WTC11 (cell line): ENCODE measurements around the gene ZNF324B. TPM values are rescaled to one million over a fixed set of nuclear protein-coding genes. Genes with fewer than 3 reads are reported as not detected.

Experiments used
- ATAC-seq: fragments of 200-7000 bp; cut with Tn5 transposase; 2 replicates; pipeline ENCODE4 v1.10.0; 2021; ENCODE audit warnings: mild to moderate bottlenecking, moderate library complexity
- CTCF ChIA-PET: fragments of 300-600 bp; sonication (Branson Sonifier 250); formaldehyde crosslinking; loops from one replicate; lab custom pipeline; 2021; ENCODE audit warnings: antibody characterized with exemption; lab: Charles Lee
- POLR2A ChIA-PET: fragments of 350-600 bp; sonication (Branson Sonifier 250); formaldehyde crosslinking; loops from one replicate; lab custom pipeline; 2021; ENCODE audit warnings: antibody characterized with exemption; lab: Charles Lee
- DNase-seq: peaks from one replicate; pipeline ENCODE4 v3.0.0; 2021; ENCODE audit warnings: low spot score
- H3K27ac Mint-ChIP-seq: 2 replicates; pipeline ENCODE4 v1.8.0; 2021; ENCODE audit warnings: mixed read lengths
- H3K27me3 Mint-ChIP-seq: 2 replicates; pipeline ENCODE4 v1.8.0; 2021; ENCODE audit warnings: low read depth, mild to moderate bottlenecking, moderate library complexity, mixed read lengths
- H3K36me3 Mint-ChIP-seq: 2 replicates; pipeline ENCODE4 v1.8.0; 2021; ENCODE audit warnings: mixed read lengths
- H3K4me1 Mint-ChIP-seq: 2 replicates; pipeline ENCODE4 v1.8.0; 2022; ENCODE audit warnings: mixed read lengths
- H3K4me3 Mint-ChIP-seq: 2 replicates; pipeline ENCODE4 v1.8.0; 2021; ENCODE audit warnings: mild to moderate bottlenecking, moderate library complexity, mixed read lengths
- H3K9me3 Mint-ChIP-seq: 2 replicates; pipeline ENCODE4 v1.8.0; 2021; ENCODE audit warnings: mixed read lengths
- ESRRA ChIP-seq: sonication (generic); formaldehyde crosslinking; IDR thresholded peaks from 2 replicates; pipeline ENCODE4 v1.8.1; 2022; ENCODE audit warnings: mild to moderate bottlenecking, missing genetic modification reagents, borderline replicate concordance
- GABPB1 ChIP-seq: sonication (generic); formaldehyde crosslinking; IDR thresholded peaks from 2 replicates; pipeline ENCODE4 v1.8.1; 2023; ENCODE audit warnings: mild to moderate bottlenecking, missing genetic modification reagents
- IRF2 ChIP-seq: sonication (generic); formaldehyde crosslinking; IDR thresholded peaks from 2 replicates; pipeline ENCODE4 v1.8.0; 2022; ENCODE audit warnings: low read depth, missing genetic modification reagents, borderline replicate concordance
- MXD4 ChIP-seq: fragments of 250-450 bp; sonication (Bioruptor Pico); IDR thresholded peaks from 2 replicates; pipeline ENCODE4 v1.8.0; 2021; ENCODE audit warnings: mild to moderate bottlenecking, moderate library complexity, borderline replicate concordance
- NFYB ChIP-seq: sonication (generic); formaldehyde crosslinking; conservative IDR thresholded peaks from 2 replicates; pipeline ENCODE4 v1.8.0; 2022; ENCODE audit warnings: low read depth, missing genetic modification reagents
- RELA ChIP-seq: sonication (generic); formaldehyde crosslinking; IDR thresholded peaks from 2 replicates; pipeline ENCODE4 v1.8.1; 2022; ENCODE audit warnings: missing genetic modification reagents, mild to moderate bottlenecking, borderline replicate concordance
- TCF7 ChIP-seq: sonication (generic); formaldehyde crosslinking; IDR thresholded peaks from 2 replicates; pipeline ENCODE4 v1.8.0; 2022; ENCODE audit warnings: mild to moderate bottlenecking, low read depth, missing genetic modification reagents, moderate library complexity
- TEAD4 ChIP-seq: sonication (generic); formaldehyde crosslinking; IDR thresholded peaks from 2 replicates; pipeline ENCODE4 v1.8.0; 2022; ENCODE audit warnings: mild to moderate bottlenecking, missing genetic modification reagents
- ZBTB21 ChIP-seq: sonication (generic); formaldehyde crosslinking; IDR thresholded peaks from 2 replicates; pipeline ENCODE4 v1.8.1; 2023; ENCODE audit warnings: mild to moderate bottlenecking, missing genetic modification reagents, borderline replicate concordance
- ZNF317 ChIP-seq: sonication (generic); formaldehyde crosslinking; IDR thresholded peaks from 2 replicates; pipeline ENCODE4 v1.8.1; 2023; ENCODE audit warnings: low read depth, mild to moderate bottlenecking, moderate library complexity, missing genetic modification reagents, borderline replicate concordance
- ZNF671 ChIP-seq: fragments of 250-450 bp; sonication (Bioruptor Pico); IDR thresholded peaks from 2 replicates; pipeline ENCODE4 v1.8.0; 2021; ENCODE audit warnings: mild to moderate bottlenecking
- total RNA-seq: library from RNA; stranded (reverse); gene quantifications from 3 replicates; pipeline ENCODE4 v1.2.3, GENCODE V29; 2021
- TF ChIP-seq, protein P1 (sequence below): sonication (generic); formaldehyde crosslinking; IDR thresholded peaks from 2 replicates; pipeline ENCODE4 v1.8.1; 2023; ENCODE audit warnings: mild to moderate bottlenecking, missing genetic modification reagents
- TF ChIP-seq, protein P2 (sequence below): sonication (generic); formaldehyde crosslinking; IDR thresholded peaks from 2 replicates; pipeline ENCODE4 v1.8.1; 2023; ENCODE audit warnings: mild to moderate bottlenecking, missing genetic modification reagents, moderate library complexity
- TF ChIP-seq, protein P3 (sequence below): sonication (generic); formaldehyde crosslinking; IDR thresholded peaks from 2 replicates; pipeline ENCODE4 v1.8.0; 2022; ENCODE audit warnings: mild to moderate bottlenecking, missing genetic modification reagents
- TF ChIP-seq, protein P4 (sequence below): fragments of 250-450 bp; sonication (Bioruptor Pico); IDR thresholded peaks from 2 replicates; pipeline ENCODE4 v1.9.0; 2021; ENCODE audit warnings: mild to moderate bottlenecking, borderline replicate concordance
- TF ChIP-seq, protein P5 (sequence below): fragments of 250-450 bp; sonication (Bioruptor Pico); IDR thresholded peaks from 2 replicates; pipeline ENCODE4 v2.1.2; 2022; ENCODE audit warnings: mild to moderate bottlenecking, moderate library complexity
- TF ChIP-seq, protein P6 (sequence below): sonication (generic); formaldehyde crosslinking; IDR thresholded peaks from 2 replicates; pipeline ENCODE4 v1.8.0; 2022; ENCODE audit warnings: mild to moderate bottlenecking, missing genetic modification reagents
- TF ChIP-seq, protein P7 (sequence below): fragments of 250-450 bp; sonication (Bioruptor Pico); IDR thresholded peaks from 2 replicates; pipeline ENCODE4 v1.9.0; 2021; ENCODE audit warnings: mild to moderate bottlenecking
- TF ChIP-seq, protein P8 (sequence below): sonication (generic); formaldehyde crosslinking; IDR thresholded peaks from 2 replicates; pipeline ENCODE4 v1.8.1; 2023; ENCODE audit warnings: mild to moderate bottlenecking, missing genetic modification reagents, moderate library complexity
- TF ChIP-seq, protein P9 (sequence below): sonication (generic); formaldehyde crosslinking; conservative IDR thresholded peaks from 2 replicates; pipeline ENCODE4 v1.8.1; 2023; ENCODE audit warnings: mild to moderate bottlenecking, low read depth, missing genetic modification reagents, moderate library complexity

Gene ZNF324B
- total RNA-seq, 1 experiment from 2014 or later: 4.0 TPM

DNA sequence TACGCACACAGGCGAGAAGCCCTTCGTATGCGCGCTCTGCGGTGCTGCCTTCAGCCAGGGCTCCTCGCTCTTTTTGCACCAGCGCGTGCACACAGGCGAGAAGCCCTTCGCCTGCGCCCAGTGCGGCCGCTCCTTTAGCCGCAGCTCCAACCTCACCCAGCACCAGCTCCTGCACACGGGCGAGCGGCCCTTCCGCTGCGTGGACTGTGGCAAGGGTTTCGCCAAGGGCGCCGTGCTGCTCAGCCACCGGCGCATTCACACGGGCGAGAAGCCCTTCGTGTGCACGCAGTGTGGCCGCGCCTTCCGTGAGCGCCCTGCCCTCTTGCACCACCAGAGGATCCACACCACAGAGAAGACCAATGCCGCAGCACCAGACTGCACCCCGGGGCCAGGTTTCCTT is 4.7 kb downstream of the ZNF324B start (continued):
- TF ChIP-seq, protein P1, sequence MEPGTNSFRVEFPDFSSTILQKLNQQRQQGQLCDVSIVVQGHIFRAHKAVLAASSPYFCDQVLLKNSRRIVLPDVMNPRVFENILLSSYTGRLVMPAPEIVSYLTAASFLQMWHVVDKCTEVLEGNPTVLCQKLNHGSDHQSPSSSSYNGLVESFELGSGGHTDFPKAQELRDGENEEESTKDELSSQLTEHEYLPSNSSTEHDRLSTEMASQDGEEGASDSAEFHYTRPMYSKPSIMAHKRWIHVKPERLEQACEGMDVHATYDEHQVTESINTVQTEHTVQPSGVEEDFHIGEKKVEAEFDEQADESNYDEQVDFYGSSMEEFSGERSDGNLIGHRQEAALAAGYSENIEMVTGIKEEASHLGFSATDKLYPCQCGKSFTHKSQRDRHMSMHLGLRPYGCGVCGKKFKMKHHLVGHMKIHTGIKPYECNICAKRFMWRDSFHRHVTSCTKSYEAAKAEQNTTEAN (CRISPR knock-in tag): no peak
- TF ChIP-seq ZBTB21: no peak
- TF ChIP-seq, protein P2, sequence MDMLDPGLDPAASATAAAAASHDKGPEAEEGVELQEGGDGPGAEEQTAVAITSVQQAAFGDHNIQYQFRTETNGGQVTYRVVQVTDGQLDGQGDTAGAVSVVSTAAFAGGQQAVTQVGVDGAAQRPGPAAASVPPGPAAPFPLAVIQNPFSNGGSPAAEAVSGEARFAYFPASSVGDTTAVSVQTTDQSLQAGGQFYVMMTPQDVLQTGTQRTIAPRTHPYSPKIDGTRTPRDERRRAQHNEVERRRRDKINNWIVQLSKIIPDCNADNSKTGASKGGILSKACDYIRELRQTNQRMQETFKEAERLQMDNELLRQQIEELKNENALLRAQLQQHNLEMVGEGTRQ: no peak
- TF ChIP-seq ZNF317: no peak
- TF ChIP-seq, all 79 proteins: peak for 0

DNA sequence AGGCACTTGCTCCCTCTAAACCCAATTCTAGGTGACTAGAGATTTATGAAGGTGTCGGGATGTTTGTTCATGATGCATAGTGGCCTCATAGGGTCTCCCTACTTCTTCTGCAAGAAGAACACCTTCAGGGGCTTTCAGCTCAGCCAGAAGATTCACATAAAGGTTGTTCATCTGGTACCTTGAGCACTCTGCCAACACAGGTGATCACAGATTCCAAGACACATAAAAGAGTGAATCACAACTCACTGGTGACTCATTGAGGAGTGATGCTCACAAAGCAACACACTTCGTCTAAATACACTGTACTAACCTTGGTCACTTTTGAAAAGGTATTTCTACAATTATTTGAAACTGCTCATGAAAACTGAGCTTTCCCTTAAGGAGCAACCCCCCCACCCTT is 8.6 kb downstream of the ZNF324B start:
- Mint-ChIP-seq H3K36me3 (no peaks in the 10 kb centered on the region), H3K9me3 (no peaks in the 10 kb centered on the region), H3K4me1 (no peaks in the 10 kb centered on the region; the same call in 1 of the 2 replicates), H3K4me3 (no peak overlapping the region), H3K27ac (no peak overlapping the region), H3K27me3 (peaks cover 17% of the 10 kb centered on the region)
- ChIA-PET POLR2A (interaction anchor here (1.1 kb wide), 1 partner anchor 9 kb away, joined by 5 read pairs; the partner anchor contains the start of gene ZNF324B), CTCF (no interaction called here)
- ATAC-seq: no peak
- no peak for DNase-seq
- TF ChIP-seq, protein P3, sequence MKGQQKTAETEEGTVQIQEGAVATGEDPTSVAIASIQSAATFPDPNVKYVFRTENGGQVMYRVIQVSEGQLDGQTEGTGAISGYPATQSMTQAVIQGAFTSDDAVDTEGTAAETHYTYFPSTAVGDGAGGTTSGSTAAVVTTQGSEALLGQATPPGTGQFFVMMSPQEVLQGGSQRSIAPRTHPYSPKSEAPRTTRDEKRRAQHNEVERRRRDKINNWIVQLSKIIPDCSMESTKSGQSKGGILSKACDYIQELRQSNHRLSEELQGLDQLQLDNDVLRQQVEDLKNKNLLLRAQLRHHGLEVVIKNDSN (CRISPR knock-in tag): no peak
- no peak for TF ChIP-seq MXD4
- no peak for TF ChIP-seq TEAD4
- TF ChIP-seq NFYB: no peak
- TF ChIP-seq, protein P4, sequence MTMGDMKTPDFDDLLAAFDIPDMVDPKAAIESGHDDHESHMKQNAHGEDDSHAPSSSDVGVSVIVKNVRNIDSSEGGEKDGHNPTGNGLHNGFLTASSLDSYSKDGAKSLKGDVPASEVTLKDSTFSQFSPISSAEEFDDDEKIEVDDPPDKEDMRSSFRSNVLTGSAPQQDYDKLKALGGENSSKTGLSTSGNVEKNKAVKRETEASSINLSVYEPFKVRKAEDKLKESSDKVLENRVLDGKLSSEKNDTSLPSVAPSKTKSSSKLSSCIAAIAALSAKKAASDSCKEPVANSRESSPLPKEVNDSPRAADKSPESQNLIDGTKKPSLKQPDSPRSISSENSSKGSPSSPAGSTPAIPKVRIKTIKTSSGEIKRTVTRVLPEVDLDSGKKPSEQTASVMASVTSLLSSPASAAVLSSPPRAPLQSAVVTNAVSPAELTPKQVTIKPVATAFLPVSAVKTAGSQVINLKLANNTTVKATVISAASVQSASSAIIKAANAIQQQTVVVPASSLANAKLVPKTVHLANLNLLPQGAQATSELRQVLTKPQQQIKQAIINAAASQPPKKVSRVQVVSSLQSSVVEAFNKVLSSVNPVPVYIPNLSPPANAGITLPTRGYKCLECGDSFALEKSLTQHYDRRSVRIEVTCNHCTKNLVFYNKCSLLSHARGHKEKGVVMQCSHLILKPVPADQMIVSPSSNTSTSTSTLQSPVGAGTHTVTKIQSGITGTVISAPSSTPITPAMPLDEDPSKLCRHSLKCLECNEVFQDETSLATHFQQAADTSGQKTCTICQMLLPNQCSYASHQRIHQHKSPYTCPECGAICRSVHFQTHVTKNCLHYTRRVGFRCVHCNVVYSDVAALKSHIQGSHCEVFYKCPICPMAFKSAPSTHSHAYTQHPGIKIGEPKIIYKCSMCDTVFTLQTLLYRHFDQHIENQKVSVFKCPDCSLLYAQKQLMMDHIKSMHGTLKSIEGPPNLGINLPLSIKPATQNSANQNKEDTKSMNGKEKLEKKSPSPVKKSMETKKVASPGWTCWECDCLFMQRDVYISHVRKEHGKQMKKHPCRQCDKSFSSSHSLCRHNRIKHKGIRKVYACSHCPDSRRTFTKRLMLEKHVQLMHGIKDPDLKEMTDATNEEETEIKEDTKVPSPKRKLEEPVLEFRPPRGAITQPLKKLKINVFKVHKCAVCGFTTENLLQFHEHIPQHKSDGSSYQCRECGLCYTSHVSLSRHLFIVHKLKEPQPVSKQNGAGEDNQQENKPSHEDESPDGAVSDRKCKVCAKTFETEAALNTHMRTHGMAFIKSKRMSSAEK (CRISPR knock-in tag): no peak
- TF ChIP-seq, protein P5, sequence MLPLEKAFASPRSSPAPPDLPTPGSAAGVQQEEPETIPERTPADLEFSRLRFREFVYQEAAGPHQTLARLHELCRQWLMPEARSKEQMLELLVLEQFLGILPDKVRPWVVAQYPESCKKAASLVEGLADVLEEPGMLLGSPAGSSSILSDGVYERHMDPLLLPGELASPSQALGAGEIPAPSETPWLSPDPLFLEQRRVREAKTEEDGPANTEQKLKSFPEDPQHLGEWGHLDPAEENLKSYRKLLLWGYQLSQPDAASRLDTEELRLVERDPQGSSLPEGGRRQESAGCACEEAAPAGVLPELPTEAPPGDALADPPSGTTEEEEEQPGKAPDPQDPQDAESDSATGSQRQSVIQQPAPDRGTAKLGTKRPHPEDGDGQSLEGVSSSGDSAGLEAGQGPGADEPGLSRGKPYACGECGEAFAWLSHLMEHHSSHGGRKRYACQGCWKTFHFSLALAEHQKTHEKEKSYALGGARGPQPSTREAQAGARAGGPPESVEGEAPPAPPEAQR (CRISPR knock-in tag): no peak
- TF ChIP-seq ZNF671 (CRISPR knock-in tag): no peak
- no peak for TF ChIP-seq GABPB1 (CRISPR knock-in tag)
- no peak for TF ChIP-seq TCF7 (CRISPR knock-in tag)
- no peak for TF ChIP-seq RELA (CRISPR knock-in tag)
- no peak for TF ChIP-seq IRF2
- TF ChIP-seq, protein P6, sequence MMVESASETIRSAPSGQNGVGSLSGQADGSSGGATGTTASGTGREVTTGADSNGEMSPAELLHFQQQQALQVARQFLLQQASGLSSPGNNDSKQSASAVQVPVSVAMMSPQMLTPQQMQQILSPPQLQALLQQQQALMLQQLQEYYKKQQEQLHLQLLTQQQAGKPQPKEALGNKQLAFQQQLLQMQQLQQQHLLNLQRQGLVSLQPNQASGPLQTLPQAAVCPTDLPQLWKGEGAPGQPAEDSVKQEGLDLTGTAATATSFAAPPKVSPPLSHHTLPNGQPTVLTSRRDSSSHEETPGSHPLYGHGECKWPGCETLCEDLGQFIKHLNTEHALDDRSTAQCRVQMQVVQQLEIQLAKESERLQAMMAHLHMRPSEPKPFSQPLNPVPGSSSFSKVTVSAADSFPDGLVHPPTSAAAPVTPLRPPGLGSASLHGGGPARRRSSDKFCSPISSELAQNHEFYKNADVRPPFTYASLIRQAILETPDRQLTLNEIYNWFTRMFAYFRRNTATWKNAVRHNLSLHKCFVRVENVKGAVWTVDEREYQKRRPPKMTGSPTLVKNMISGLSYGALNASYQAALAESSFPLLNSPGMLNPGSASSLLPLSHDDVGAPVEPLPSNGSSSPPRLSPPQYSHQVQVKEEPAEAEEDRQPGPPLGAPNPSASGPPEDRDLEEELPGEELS: no peak
- TF ChIP-seq, protein P7, sequence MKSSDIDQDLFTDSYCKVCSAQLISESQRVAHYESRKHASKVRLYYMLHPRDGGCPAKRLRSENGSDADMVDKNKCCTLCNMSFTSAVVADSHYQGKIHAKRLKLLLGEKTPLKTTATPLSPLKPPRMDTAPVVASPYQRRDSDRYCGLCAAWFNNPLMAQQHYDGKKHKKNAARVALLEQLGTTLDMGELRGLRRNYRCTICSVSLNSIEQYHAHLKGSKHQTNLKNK (CRISPR knock-in tag): no peak
- TF ChIP-seq, protein P8, sequence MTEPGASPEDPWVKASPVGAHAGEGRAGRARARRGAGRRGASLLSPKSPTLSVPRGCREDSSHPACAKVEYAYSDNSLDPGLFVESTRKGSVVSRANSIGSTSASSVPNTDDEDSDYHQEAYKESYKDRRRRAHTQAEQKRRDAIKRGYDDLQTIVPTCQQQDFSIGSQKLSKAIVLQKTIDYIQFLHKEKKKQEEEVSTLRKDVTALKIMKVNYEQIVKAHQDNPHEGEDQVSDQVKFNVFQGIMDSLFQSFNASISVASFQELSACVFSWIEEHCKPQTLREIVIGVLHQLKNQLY (CRISPR knock-in tag): no peak
- TF ChIP-seq, protein P9, sequence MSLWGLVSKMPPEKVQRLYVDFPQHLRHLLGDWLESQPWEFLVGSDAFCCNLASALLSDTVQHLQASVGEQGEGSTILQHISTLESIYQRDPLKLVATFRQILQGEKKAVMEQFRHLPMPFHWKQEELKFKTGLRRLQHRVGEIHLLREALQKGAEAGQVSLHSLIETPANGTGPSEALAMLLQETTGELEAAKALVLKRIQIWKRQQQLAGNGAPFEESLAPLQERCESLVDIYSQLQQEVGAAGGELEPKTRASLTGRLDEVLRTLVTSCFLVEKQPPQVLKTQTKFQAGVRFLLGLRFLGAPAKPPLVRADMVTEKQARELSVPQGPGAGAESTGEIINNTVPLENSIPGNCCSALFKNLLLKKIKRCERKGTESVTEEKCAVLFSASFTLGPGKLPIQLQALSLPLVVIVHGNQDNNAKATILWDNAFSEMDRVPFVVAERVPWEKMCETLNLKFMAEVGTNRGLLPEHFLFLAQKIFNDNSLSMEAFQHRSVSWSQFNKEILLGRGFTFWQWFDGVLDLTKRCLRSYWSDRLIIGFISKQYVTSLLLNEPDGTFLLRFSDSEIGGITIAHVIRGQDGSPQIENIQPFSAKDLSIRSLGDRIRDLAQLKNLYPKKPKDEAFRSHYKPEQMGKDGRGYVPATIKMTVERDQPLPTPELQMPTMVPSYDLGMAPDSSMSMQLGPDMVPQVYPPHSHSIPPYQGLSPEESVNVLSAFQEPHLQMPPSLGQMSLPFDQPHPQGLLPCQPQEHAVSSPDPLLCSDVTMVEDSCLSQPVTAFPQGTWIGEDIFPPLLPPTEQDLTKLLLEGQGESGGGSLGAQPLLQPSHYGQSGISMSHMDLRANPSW (CRISPR knock-in tag): no peak
- TF ChIP-seq ESRRA (CRISPR knock-in tag): no peak
- TF ChIP-seq, protein P2: no peak
